ENCODE measurements around the gene ZSCAN16. TPM values are rescaled to one million over a fixed set of nuclear protein-coding genes. Genes with fewer than 3 reads are reported as not detected.

ZSCAN16 gene
- total and polyA plus RNA-seq, 10 of the 15 experiments (the other 5 are each of a cell fraction or from before 2014, with no cell fraction given), result 4.6 to 13.8 (median 10.3) TPM

DNA sequence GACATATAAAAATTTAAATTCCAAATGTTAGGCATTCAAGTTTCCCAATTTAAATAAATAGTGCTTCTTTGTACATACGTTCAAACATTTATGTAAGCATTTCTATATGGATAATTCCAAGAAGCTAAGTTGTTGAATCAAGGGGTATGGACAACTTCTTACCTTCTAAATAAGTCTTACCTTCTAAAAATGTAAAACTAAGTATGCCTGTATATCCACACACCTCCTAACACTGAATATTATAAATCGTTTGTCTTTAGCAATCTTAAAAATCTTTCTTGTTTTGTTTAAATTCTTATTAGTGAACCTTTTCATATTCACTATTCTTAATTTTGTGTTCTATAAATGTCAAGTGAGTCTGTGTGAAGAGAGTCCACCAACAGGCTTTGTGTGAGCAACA is 2.5 kb upstream of the ZSCAN16 start:
- ChIA-PET SMC1A (ENCODE audit: uncharacterized antibody, unreplicated experiment) (interaction anchor here (1.6 kb wide), 1 partner anchor 261 kb away, joined by 5 read pairs; no protein-coding TSS in a partner anchor), CTCF (interaction anchor here (1.3 kb wide), 1 partner anchor 234 kb away, joined by 3 read pairs; no protein-coding TSS in a partner anchor), POLR2A (no interaction called here), RAD21 (ENCODE audit: unreplicated experiment) (no interaction called here)
- Histone ChIP-seq H3K27me3 (replicated peaks in 1 of 2; ENCODE audit: control insufficient read depth in 2 of 2, insufficient read depth in 2 of 2, low read length in 1 of 2) (no peaks in the 10 kb centered on the region), H3K27ac (ENCODE audit: control insufficient read depth, insufficient read depth) (no peak overlapping the region), H2AFZ (ENCODE audit: control insufficient read depth, low read depth, low read length) (no peak overlapping the region), H3K4me3 (no peak overlapping the region), H4K20me1 (ENCODE audit: control insufficient read depth, insufficient read depth) (no peaks in the 10 kb centered on the region), H3K9me3 (replicated peaks; ENCODE audit: control insufficient read depth, insufficient read depth, low read length) (no peaks in the 10 kb centered on the region), H3K9ac (ENCODE audit: control insufficient read depth, insufficient read depth, low read length) (no peak overlapping the region), H3K79me2 (ENCODE audit: control insufficient read depth, insufficient read depth, low read length) (peaks cover 21% of the 10 kb centered on the region), H3K4me2 (ENCODE audit: control insufficient read depth, insufficient read depth) (no peak overlapping the region), H3K4me1 (ENCODE audit: control insufficient read depth, insufficient read depth, low read length) (peaks cover 8% of the 10 kb centered on the region), H3K36me3 (ENCODE audit: control insufficient read depth in 2 of 2, insufficient read depth in 2 of 2, low read length in 1 of 2) (peaks cover 0 to 7% of the 10 kb centered on the region in 2 experiments; a peak in 3 of 4 replicates)
- ATAC-seq (no peak), FAIRE-seq (no peak), DNase-seq (ENCODE audit: low read depth, low spot score) (no peak)
- BruUV-seq (replicated peaks), result no TSS peak
- 38% methylated on average over 2 of the region's 2 CpGs for WGBS (ENCODE audit: insufficient coverage, insufficient replicate concordance, low lambda C conversion rate, missing lambda C conversion rate)
- intact Hi-C loops (cut with micrococcal nuclease; ENCODE audit: unreplicated experiment) (no loop called here), in situ Hi-C loops (cut with MboI) (no loop called here)
- TF ChIP-seq, protein P1, sequence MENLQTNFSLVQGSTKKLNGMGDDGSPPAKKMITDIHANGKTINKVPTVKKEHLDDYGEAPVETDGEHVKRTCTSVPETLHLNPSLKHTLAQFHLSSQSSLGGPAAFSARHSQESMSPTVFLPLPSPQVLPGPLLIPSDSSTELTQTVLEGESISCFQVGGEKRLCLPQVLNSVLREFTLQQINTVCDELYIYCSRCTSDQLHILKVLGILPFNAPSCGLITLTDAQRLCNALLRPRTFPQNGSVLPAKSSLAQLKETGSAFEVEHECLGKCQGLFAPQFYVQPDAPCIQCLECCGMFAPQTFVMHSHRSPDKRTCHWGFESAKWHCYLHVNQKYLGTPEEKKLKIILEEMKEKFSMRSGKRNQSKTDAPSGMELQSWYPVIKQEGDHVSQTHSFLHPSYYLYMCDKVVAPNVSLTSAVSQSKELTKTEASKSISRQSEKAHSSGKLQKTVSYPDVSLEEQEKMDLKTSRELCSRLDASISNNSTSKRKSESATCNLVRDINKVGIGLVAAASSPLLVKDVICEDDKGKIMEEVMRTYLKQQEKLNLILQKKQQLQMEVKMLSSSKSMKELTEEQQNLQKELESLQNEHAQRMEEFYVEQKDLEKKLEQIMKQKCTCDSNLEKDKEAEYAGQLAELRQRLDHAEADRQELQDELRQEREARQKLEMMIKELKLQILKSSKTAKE (IDR thresholded peaks at IDR 0.05; ENCODE audit: low read depth, poor library complexity, severe bottlenecking), result no peak
- no peak for TF ChIP-seq ZBTB40 (IDR thresholded peaks at IDR 0.05; ENCODE audit: borderline replicate concordance)
- TF ChIP-seq NR2C2 (IDR thresholded peaks at IDR 0.05; ENCODE audit: borderline replicate concordance, control insufficient read depth, insufficient read length, low read depth), result no peak
- TF ChIP-seq ASH2L (IDR thresholded peaks at IDR 0.05; ENCODE audit: borderline replicate concordance, low read depth), result no peak
- TF ChIP-seq HSF1 (IDR thresholded peaks at IDR 0.05; ENCODE audit: low read depth, low read length), result no peak
- no peak for TF ChIP-seq TARDBP (IDR thresholded peaks at IDR 0.05; ENCODE audit: borderline replicate concordance)
- no peak for TF ChIP-seq MEF2B (IDR thresholded peaks at IDR 0.05; ENCODE audit: partially characterized antibody, poor library complexity, severe bottlenecking)
- TF ChIP-seq HDAC6 (IDR thresholded peaks at IDR 0.05; ENCODE audit: unreplicated experiment), result no peak
- TF ChIP-seq STAT1 (conservative IDR thresholded peaks at IDR 0.05), result no peak
- no peak for TF ChIP-seq KLF5 (IDR thresholded peaks at IDR 0.05; ENCODE audit: partially characterized antibody)
- no peak for TF ChIP-seq SMAD1 (IDR thresholded peaks at IDR 0.05; ENCODE audit: low read depth, partially characterized antibody)
- no peak for TF ChIP-seq SMAD5 (IDR thresholded peaks at IDR 0.05; ENCODE audit: low read depth)
- TF ChIP-seq TCF3 (IDR thresholded peaks at IDR 0.05; ENCODE audit: borderline replicate concordance, insufficient read depth, low read depth, low read length), result no peak
- TF ChIP-seq IRF4 (IDR thresholded peaks at IDR 0.05; ENCODE audit: low read depth, low read length), result no peak
- TF ChIP-seq SPI1 (IDR thresholded peaks at IDR 0.05; ENCODE audit: borderline replicate concordance, insufficient read depth, low read depth, low read length), result no peak
- TF ChIP-seq, protein P2, sequence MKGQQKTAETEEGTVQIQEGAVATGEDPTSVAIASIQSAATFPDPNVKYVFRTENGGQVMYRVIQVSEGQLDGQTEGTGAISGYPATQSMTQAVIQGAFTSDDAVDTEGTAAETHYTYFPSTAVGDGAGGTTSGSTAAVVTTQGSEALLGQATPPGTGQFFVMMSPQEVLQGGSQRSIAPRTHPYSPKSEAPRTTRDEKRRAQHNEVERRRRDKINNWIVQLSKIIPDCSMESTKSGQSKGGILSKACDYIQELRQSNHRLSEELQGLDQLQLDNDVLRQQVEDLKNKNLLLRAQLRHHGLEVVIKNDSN (IDR thresholded peaks at IDR 0.05; ENCODE audit: borderline replicate concordance, extremely low read length, insufficient read depth, low read depth, low read length), result no peak

All from GM12878 (cell line).